ENCODE data around the gene TNFRSF17. TPM values are rescaled to one million over a fixed set of nuclear protein-coding genes. Genes with fewer than 3 reads are reported as not detected.

Gene TNFRSF17
- total and polyA plus RNA-seq, 9 of the 15 experiments (the other 6 are each of a cell fraction or from before 2014, with no cell fraction given) = not detected

DNA sequence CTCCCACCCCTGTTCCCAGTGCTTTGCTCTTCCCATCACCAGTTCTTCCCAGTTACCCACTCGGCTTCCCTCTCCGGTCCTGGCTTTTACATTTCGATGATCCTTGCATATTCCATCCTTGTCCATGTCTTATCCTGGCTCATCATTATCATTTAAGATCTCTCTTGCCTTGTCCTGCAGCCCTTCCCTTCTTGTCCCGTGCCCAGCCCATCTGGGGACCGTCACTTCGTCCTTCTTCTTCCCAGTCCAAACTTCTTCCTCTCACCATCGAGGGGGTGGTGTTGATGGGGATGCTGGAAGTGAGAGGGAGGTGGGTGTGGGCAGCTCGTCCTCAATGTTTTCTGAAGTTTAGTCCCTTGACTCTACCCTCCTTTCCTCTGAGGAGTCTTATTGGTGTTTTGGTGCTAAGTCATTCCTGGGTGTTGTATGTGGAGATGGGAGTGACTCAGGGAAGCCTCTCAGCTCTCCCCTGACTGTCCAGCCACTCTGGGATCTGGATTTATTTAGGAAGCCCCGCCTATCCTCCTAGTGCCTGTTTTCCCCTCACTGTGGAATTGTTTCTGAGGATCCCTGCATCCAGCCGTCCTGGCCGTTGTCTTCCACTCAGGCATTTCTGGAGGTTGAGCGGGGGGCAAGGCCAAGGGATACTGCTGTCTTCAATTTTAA is 12.5 kb downstream of the TNFRSF17 start (continued):
- no peak for TF ChIP-seq ZNF609 (CRISPR knock-in tag; IDR thresholded peaks at IDR 0.05; ENCODE audit: borderline replicate concordance)
- no peak for TF ChIP-seq SRSF3 (IDR thresholded peaks at IDR 0.05; ENCODE audit: insufficient read depth, low read length)
- TF ChIP-seq, protein P1, sequence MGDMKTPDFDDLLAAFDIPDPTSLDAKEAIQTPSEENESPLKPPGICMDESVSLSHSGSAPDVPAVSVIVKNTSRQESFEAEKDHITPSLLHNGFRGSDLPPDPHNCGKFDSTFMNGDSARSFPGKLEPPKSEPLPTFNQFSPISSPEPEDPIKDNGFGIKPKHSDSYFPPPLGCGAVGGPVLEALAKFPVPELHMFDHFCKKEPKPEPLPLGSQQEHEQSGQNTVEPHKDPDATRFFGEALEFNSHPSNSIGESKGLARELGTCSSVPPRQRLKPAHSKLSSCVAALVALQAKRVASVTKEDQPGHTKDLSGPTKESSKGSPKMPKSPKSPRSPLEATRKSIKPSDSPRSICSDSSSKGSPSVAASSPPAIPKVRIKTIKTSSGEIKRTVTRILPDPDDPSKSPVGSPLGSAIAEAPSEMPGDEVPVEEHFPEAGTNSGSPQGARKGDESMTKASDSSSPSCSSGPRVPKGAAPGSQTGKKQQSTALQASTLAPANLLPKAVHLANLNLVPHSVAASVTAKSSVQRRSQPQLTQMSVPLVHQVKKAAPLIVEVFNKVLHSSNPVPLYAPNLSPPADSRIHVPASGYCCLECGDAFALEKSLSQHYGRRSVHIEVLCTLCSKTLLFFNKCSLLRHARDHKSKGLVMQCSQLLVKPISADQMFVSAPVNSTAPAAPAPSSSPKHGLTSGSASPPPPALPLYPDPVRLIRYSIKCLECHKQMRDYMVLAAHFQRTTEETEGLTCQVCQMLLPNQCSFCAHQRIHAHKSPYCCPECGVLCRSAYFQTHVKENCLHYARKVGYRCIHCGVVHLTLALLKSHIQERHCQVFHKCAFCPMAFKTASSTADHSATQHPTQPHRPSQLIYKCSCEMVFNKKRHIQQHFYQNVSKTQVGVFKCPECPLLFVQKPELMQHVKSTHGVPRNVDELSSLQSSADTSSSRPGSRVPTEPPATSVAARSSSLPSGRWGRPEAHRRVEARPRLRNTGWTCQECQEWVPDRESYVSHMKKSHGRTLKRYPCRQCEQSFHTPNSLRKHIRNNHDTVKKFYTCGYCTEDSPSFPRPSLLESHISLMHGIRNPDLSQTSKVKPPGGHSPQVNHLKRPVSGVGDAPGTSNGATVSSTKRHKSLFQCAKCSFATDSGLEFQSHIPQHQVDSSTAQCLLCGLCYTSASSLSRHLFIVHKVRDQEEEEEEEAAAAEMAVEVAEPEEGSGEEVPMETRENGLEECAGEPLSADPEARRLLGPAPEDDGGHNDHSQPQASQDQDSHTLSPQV (IDR thresholded peaks at IDR 0.05) = no peak
- no peak for TF ChIP-seq MCM5 (IDR thresholded peaks at IDR 0.05; ENCODE audit: low read depth)
- peak; percentile 11 to 28; a peak in 2 of 4 replicates for TF ChIP-seq NRF1 (conservative IDR thresholded peaks at IDR 0.05 in 1 of 2, IDR thresholded peaks at IDR 0.05 in 1 of 2)
- TF ChIP-seq, protein P2, sequence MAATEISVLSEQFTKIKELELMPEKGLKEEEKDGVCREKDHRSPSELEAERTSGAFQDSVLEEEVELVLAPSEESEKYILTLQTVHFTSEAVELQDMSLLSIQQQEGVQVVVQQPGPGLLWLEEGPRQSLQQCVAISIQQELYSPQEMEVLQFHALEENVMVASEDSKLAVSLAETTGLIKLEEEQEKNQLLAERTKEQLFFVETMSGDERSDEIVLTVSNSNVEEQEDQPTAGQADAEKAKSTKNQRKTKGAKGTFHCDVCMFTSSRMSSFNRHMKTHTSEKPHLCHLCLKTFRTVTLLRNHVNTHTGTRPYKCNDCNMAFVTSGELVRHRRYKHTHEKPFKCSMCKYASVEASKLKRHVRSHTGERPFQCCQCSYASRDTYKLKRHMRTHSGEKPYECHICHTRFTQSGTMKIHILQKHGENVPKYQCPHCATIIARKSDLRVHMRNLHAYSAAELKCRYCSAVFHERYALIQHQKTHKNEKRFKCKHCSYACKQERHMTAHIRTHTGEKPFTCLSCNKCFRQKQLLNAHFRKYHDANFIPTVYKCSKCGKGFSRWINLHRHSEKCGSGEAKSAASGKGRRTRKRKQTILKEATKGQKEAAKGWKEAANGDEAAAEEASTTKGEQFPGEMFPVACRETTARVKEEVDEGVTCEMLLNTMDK (IDR thresholded peaks at IDR 0.05; ENCODE audit: borderline replicate concordance, insufficient read depth, low read depth, low read length, poor library complexity, severe bottlenecking) = no peak
- peak; percentile 60 for TF ChIP-seq NFE2 (IDR thresholded peaks at IDR 0.05; ENCODE audit: low read depth)
- TF ChIP-seq SMARCA5 (IDR thresholded peaks at IDR 0.05) = no peak; the same call in 1 of the 2 replicates
- TF ChIP-seq TEAD2 (tag; IDR thresholded peaks at IDR 0.05) = no peak
- no peak for TF ChIP-seq PHF20 (IDR thresholded peaks at IDR 0.05; ENCODE audit: partially characterized antibody)
- TF ChIP-seq, protein P3, sequence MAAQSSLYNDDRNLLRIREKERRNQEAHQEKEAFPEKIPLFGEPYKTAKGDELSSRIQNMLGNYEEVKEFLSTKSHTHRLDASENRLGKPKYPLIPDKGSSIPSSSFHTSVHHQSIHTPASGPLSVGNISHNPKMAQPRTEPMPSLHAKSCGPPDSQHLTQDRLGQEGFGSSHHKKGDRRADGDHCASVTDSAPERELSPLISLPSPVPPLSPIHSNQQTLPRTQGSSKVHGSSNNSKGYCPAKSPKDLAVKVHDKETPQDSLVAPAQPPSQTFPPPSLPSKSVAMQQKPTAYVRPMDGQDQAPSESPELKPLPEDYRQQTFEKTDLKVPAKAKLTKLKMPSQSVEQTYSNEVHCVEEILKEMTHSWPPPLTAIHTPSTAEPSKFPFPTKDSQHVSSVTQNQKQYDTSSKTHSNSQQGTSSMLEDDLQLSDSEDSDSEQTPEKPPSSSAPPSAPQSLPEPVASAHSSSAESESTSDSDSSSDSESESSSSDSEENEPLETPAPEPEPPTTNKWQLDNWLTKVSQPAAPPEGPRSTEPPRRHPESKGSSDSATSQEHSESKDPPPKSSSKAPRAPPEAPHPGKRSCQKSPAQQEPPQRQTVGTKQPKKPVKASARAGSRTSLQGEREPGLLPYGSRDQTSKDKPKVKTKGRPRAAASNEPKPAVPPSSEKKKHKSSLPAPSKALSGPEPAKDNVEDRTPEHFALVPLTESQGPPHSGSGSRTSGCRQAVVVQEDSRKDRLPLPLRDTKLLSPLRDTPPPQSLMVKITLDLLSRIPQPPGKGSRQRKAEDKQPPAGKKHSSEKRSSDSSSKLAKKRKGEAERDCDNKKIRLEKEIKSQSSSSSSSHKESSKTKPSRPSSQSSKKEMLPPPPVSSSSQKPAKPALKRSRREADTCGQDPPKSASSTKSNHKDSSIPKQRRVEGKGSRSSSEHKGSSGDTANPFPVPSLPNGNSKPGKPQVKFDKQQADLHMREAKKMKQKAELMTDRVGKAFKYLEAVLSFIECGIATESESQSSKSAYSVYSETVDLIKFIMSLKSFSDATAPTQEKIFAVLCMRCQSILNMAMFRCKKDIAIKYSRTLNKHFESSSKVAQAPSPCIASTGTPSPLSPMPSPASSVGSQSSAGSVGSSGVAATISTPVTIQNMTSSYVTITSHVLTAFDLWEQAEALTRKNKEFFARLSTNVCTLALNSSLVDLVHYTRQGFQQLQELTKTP (IDR thresholded peaks at IDR 0.05; ENCODE audit: low read depth in 1 of 2, partially characterized antibody in 2 of 2) = no peak

All from K562 (cell line).